Mesendoderm (in vitro differentiated cells): Measurements from ENCODE around the gene CTIF. TPM values are rescaled to one million over a fixed set of nuclear protein-coding genes. Genes with fewer than 3 reads are reported as not detected.

ENCODE experiments used
- DNase-seq: peaks from one replicate; pipeline ENCODE4 v3.0.0; 2013
- H2AK5ac ChIP-seq: 2 replicates; pipeline ENCODE4 v1.6.1; 2013; ENCODE audit warnings: low read length, inconsistent platforms
- H2BK120ac ChIP-seq: 2 replicates; pipeline ENCODE4 v1.6.1; 2013; ENCODE audit warnings: low read depth, mild to moderate bottlenecking, low read length, moderate library complexity, mixed read lengths
- H2BK15ac ChIP-seq: replicated peaks from 2 replicates; pipeline ENCODE4 v1.6.1; 2013; ENCODE audit warnings: low read depth, mild to moderate bottlenecking, moderate library complexity
- H2BK5ac ChIP-seq: 2 replicates; pipeline ENCODE4 v1.6.1; 2013; ENCODE audit warnings: low read length, inconsistent platforms
- H3K18ac ChIP-seq: 2 replicates; pipeline ENCODE4 v1.6.1; 2013; ENCODE audit warnings: mild to moderate bottlenecking, low read length, mixed read lengths
- H3K23ac ChIP-seq: one replicate; pipeline ENCODE4 v1.6.1; 2013; ENCODE audit warnings: low read length
- H3K27ac ChIP-seq: 2 replicates; pipeline ENCODE4 v1.5.1; 2013; ENCODE audit warnings: low read depth, mild to moderate bottlenecking, inconsistent platforms, low read length, moderate library complexity
- H3K27me3 ChIP-seq: 2 replicates; pipeline ENCODE4 v1.6.1; 2013; ENCODE audit warnings: low read length, control low read depth, mild to moderate bottlenecking, inconsistent platforms; ENCODE audit not compliant: insufficient read depth, poor library complexity
- H3K36me3 ChIP-seq: 2 replicates; pipeline ENCODE4 v1.6.1; 2013; ENCODE audit warnings: low read length, inconsistent platforms; ENCODE audit not compliant: control insufficient read depth, insufficient read depth
- H3K4ac ChIP-seq: one replicate; pipeline ENCODE4 v1.6.1; 2013; ENCODE audit warnings: low read depth, mild to moderate bottlenecking, low read length, moderate library complexity
- H3K4me1 ChIP-seq: 2 replicates; pipeline ENCODE4 v1.6.1; 2013; ENCODE audit warnings: low read depth, low read length, inconsistent platforms; ENCODE audit not compliant: control insufficient read depth
- H3K4me2 ChIP-seq: 2 replicates; pipeline ENCODE4 v1.6.1; 2013; ENCODE audit warnings: low read length
- H3K4me3 ChIP-seq: 2 replicates; pipeline ENCODE4 v1.5.1; 2013; ENCODE audit warnings: mild to moderate bottlenecking, low read length
- H3K56ac ChIP-seq: one replicate; pipeline ENCODE4 v1.6.1; 2013; ENCODE audit warnings: low read length
- H3K79me1 ChIP-seq: 2 replicates; pipeline ENCODE4 v1.6.1; 2013; ENCODE audit warnings: low read length, inconsistent platforms
- H3K79me2 ChIP-seq: 2 replicates; pipeline ENCODE4 v1.6.1; 2013; ENCODE audit warnings: mild to moderate bottlenecking, low read length; ENCODE audit not compliant: control insufficient read depth, insufficient read depth
- H3K9ac ChIP-seq: 2 replicates; pipeline ENCODE4 v1.6.1; 2013; ENCODE audit warnings: low read length, inconsistent platforms
- H4K5ac ChIP-seq: one replicate; pipeline ENCODE4 v1.6.1; 2013; ENCODE audit warnings: low read length
- H4K8ac ChIP-seq: one replicate; pipeline ENCODE4 v1.6.1; 2013; ENCODE audit warnings: low read depth, mild to moderate bottlenecking, control low read depth, low read length, moderate library complexity
- WGBS: extraction: QIAGEN DNeasy Blood & Tissue Kit; methylation state at CpG from one replicate; pipeline ENCODE4 v1.1.7; 2013; ENCODE audit warnings: low lambda C conversion rate, missing lambda C conversion rate; ENCODE audit not compliant: insufficient coverage; ENCODE audit errors: extremely low coverage; 5-methylcytosine and 5-hydroxymethylcytosine counted together
- small RNA-seq: library from polyadenylated mRNA; stranded (forward); fragments of <200 nt; extraction: miRNeasy Mini kit (QIAGEN cat#:217004); gene quantifications from one replicate; pipeline ENCODE3, GENCODE V24; 2013; ENCODE audit not compliant: insufficient read depth

Gene CTIF

DNA sequence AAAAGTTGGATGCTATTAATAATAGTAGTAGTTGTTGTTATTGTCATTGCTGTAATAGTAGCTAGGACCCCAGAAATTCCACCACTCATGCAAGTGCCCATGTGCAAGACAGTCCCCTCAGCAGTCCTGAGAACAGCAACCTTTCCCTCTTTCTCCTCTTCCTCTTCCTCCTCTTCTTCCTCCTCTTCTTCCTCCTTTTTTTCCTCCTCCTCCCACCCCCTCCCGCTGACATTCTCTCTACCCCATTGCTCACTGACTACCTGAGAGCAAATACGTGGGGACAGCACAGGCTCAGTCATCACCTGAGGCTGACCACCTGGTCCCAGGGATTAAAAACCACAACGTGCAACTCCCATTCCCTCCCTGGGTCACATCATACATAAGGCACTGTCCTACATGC lies 370.1 kb downstream of the CTIF start:
- DNase-seq = no peak
- Histone ChIP-seq H3K4me2 (no peak overlapping the region), H2BK15ac (no peak overlapping the region), H3K4me3 (no peak overlapping the region), H3K4me1 (no peaks in the 10 kb centered on the region), H3K18ac (no peak overlapping the region), H3K36me3 (no peaks in the 10 kb centered on the region), H4K5ac (no peak overlapping the region), H2BK5ac (no peak overlapping the region), H4K8ac (no peak overlapping the region), H3K56ac (no peak overlapping the region), H3K27me3 (no peaks in the 10 kb centered on the region), H3K27ac (no peak overlapping the region), H3K79me2 (no peaks in the 10 kb centered on the region), H3K4ac (no peak overlapping the region), H2AK5ac (no peak overlapping the region), H3K23ac (no peak overlapping the region), H3K79me1 (no peaks in the 10 kb centered on the region), H2BK120ac (no peak overlapping the region), H3K9ac (no peak overlapping the region)
- WGBS = no CpG with 5 or more reads among the region's 3 CpGs

- no CpG with 5 or more reads among the region's 6 CpGs for WGBS
- no peak overlapping the region for H3K18ac ChIP-seq
- H2BK120ac ChIP-seq = no peak overlapping the region
- no peaks in the 10 kb centered on the region for H3K27me3 ChIP-seq
- H3K79me2 ChIP-seq = no peaks in the 10 kb centered on the region
- H3K9ac ChIP-seq = no peak overlapping the region
- DNase-seq = no peak
- no peak overlapping the region for H3K4ac ChIP-seq
- H3K79me1 ChIP-seq = no peaks in the 10 kb centered on the region
- H3K4me2 ChIP-seq = no peak overlapping the region
- H2AK5ac ChIP-seq = no peak overlapping the region
- H3K23ac ChIP-seq = no peak overlapping the region
- H3K4me1 ChIP-seq = no peaks in the 10 kb centered on the region
- H3K56ac ChIP-seq = no peak overlapping the region
- H4K5ac ChIP-seq = no peak overlapping the region
- H3K36me3 ChIP-seq = no peaks in the 10 kb centered on the region
- H2BK5ac ChIP-seq = no peak overlapping the region
- no peak overlapping the region for H4K8ac ChIP-seq
- no peak overlapping the region for H2BK15ac ChIP-seq
- H3K4me3 ChIP-seq = no peak overlapping the region
- no peak overlapping the region for H3K27ac ChIP-seq
Observed at GRCh38 chr18:48909721-48910120, 370.9 kb downstream of the CTIF start.

- no peak for DNase-seq
- H3K27ac ChIP-seq = no peak overlapping the region
- no peaks in the 10 kb centered on the region for H3K79me1 ChIP-seq
- H2BK15ac ChIP-seq = no peak overlapping the region
- H3K36me3 ChIP-seq = no peaks in the 10 kb centered on the region
- no peak overlapping the region for H4K8ac ChIP-seq
- H3K4ac ChIP-seq = no peak overlapping the region
- no CpG with 5 or more reads among the region's 17 CpGs for WGBS
- H3K4me2 ChIP-seq = no peak overlapping the region
- no peak overlapping the region for H3K23ac ChIP-seq
- H2BK120ac ChIP-seq = no peak overlapping the region
- H4K5ac ChIP-seq = no peak overlapping the region
- H2BK5ac ChIP-seq = no peak overlapping the region
- peaks cover 2% of the 10 kb centered on the region for H3K4me1 ChIP-seq
- H3K27me3 ChIP-seq = no peaks in the 10 kb centered on the region
- no peak overlapping the region for H3K4me3 ChIP-seq
- no peaks in the 10 kb centered on the region for H3K79me2 ChIP-seq
- no peak overlapping the region for H3K56ac ChIP-seq
- H2AK5ac ChIP-seq = no peak overlapping the region
- no peak overlapping the region for H3K18ac ChIP-seq
- no peak overlapping the region for H3K9ac ChIP-seq
Observed at GRCh38 chr18:48910972-48911545, 372.2 kb downstream of the CTIF start.

Small RNA genes within 50 kb of the gene (small RNA-seq; reads per million reads assigned to genes)
- not detected for gene MIR4743
